HL-60 (cell line): Measurements from ENCODE around the gene LYSMD2.

ENCODE experiments used
- POLR2AphosphoS5 ChIP-seq: IDR thresholded peaks from 2 replicates; pipeline ENCODE4 v1.6.1; 2012; ENCODE audit warnings: low read depth
- TF ChIP-seq, protein P1 (sequence below): IDR thresholded peaks from one replicate; pipeline ENCODE4 v1.5.1; 2011; ENCODE audit warnings: low read length, control low read depth, inconsistent platforms; ENCODE audit not compliant: insufficient read depth

DNA sequence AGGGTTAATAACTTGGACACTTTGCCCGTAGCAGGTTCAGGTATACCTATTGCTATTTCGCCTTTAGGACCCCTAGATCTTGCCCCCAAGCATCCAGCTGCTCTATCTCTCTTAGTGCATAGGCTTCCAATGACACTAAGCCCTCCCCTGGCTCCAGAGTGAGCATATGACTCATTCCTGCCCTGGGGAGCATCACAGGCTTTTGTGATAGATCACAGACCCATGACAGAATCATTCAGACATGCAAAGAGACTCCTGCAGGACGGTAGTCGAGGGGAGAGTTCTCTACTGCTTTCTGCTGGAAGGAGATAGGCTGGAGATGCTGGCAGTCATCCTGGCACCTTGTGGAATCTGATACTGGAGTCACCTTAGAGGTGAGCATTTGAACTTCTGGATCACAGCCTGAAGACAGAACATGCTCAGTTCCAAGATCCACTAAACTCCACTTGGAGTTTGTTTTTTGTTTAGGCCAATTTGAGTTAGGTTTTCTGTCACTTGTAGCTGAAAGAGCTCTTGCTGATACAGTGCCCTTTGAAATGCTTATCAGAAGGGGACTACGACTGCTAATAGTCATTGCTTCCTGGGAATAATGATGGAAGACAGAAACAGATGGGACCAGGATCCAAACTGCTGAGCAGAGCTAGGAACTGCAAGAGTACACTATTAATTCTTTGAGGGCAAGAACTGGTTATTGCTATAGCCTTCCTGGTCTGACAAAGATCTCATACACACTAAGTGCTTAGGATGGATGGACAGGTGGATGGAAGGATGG is 11.0 kb downstream of the LYSMD2 start:
- no peak for TF ChIP-seq POLR2AphosphoS5
- TF ChIP-seq, protein P1, sequence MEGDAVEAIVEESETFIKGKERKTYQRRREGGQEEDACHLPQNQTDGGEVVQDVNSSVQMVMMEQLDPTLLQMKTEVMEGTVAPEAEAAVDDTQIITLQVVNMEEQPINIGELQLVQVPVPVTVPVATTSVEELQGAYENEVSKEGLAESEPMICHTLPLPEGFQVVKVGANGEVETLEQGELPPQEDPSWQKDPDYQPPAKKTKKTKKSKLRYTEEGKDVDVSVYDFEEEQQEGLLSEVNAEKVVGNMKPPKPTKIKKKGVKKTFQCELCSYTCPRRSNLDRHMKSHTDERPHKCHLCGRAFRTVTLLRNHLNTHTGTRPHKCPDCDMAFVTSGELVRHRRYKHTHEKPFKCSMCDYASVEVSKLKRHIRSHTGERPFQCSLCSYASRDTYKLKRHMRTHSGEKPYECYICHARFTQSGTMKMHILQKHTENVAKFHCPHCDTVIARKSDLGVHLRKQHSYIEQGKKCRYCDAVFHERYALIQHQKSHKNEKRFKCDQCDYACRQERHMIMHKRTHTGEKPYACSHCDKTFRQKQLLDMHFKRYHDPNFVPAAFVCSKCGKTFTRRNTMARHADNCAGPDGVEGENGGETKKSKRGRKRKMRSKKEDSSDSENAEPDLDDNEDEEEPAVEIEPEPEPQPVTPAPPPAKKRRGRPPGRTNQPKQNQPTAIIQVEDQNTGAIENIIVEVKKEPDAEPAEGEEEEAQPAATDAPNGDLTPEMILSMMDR: no peak
